Upper lobe of left lung (tissue), 6 donors: ENCODE measurements around the gene NR1H2. TPM values are rescaled to one million over a fixed set of nuclear protein-coding genes. Genes with fewer than 3 reads are reported as not detected.
"Not testable (repeated sequence)": the region's sequence is repeated elsewhere in the genome, so short reads cannot be mapped to it uniquely, and the experiment has no call there.

Experiments used
- ATAC-seq, 2 donors: fragments of 200-7000 bp; cut with Tn5 transposase; one replicate each; pipeline ENCODE4 v1.9.1; 2022; ENCODE audit warnings: mild to moderate bottlenecking in 2 of 2, moderate library complexity in 2 of 2; ENCODE audit not compliant: low FRiP score in 2 of 2
- DNase-seq, 2 donors: peaks; one replicate each; pipeline ENCODE4 v3.0.0-alpha.2; 2019 to 2020
- H3K27ac ChIP-seq, 4 donors: fragments of 200-600 bp; sonication (generic); one replicate each; pipeline ENCODE4 v1.5.1; 2016 to 2019
- H3K27me3 ChIP-seq, 4 donors: fragments of 200-600 bp; sonication (generic); one replicate each; pipeline ENCODE4 v1.5.1; 2017 to 2019
- H3K36me3 ChIP-seq, 4 donors: fragments of 200-600 bp; sonication (generic); one replicate each; pipeline ENCODE4 v1.5.1; 2016 to 2019
- H3K4me1 ChIP-seq, 4 donors: fragments of 200-600 bp; sonication (generic); one replicate each; pipeline ENCODE4 v1.5.1; 2018 to 2019
- H3K4me3 ChIP-seq, 4 donors: fragments of 200-600 bp; sonication (generic); one replicate each; pipeline ENCODE4 v1.5.1; 2017 to 2019; ENCODE audit warnings: mild to moderate bottlenecking in 2 of 4, moderate library complexity in 1 of 4
- H3K9me3 ChIP-seq, 4 donors: fragments of 200-600 bp; sonication (generic); one replicate each; pipeline ENCODE4 v1.5.1; 2018 to 2019
- CTCF ChIP-seq, 6 experiments: fragments of 450-650 bp in 4 of 6; fragments of 200-600 bp in 2 of 6; sonication (generic) in 2 of 6; IDR thresholded peaks; one replicate each; pipeline ENCODE4 v1.5.1; 2016 to 2019; ENCODE audit warnings: antibody characterized with exemption in 6 of 6
- EP300 ChIP-seq, 4 donors: sonication (generic); formaldehyde crosslinking; IDR thresholded peaks; one replicate each; pipeline ENCODE4 v1.5.1; 2017; ENCODE audit warnings: antibody characterized with exemption in 4 of 4, control low read depth in 2 of 4
- POLR2A ChIP-seq, 4 donors: fragments of 450-650 bp; IDR thresholded peaks; one replicate each; pipeline ENCODE4 v1.5.1; 2016 to 2017; ENCODE audit warnings: antibody characterized with exemption in 4 of 4, mild to moderate bottlenecking in 2 of 4
- POLR2AphosphoS5 ChIP-seq, 2 donors: sonication (generic); formaldehyde crosslinking; IDR thresholded peaks; one replicate each; pipeline ENCODE4 v1.5.1; 2017; ENCODE audit warnings: antibody characterized with exemption in 2 of 2
- WGBS, 2 donors: methylation state at CpG; one replicate each; pipeline ENCODE4 v1.1.5; 2017 to 2018; 5-methylcytosine and 5-hydroxymethylcytosine counted together
- total RNA-seq, 6 donors: library from RNA; depleted of rRNA in 4 of 6; stranded (reverse); fragments of >200 nt in 4 of 6; gene quantifications; one replicate each; pipeline versions ENCODE4 v1.1.0 to v1.2.1, GENCODE V29; 2016 to 2021
- donor health status: DM: no; HTN: no; CAD: no; lungs with moderate emphysema.
- donor health status: DM: no; HTN: yes; CAD: no; lungs with severe emphysema.

NR1H2 gene
- total RNA-seq, 6 donors from 2014 or later, result 98.3 to 170 (median 123) TPM

- Histone ChIP-seq H3K27me3 (peaks cover 0 to 32% (median 3%) of the 10 kb centered on the region in 4 donors), H3K36me3 (no peaks in the 10 kb centered on the region), H3K9me3 (peaks cover 0 to 3% (median 0%) of the 10 kb centered on the region in 4 donors), H3K4me3 (peak overlapping the region in 3 of 4 donors; percentile 40 to 51 (median 50)), H3K27ac (no peak overlapping the region), H3K4me1 (peaks cover 49 to 75% (median 60%) of the 10 kb centered on the region in 4 donors)
- 1% methylated on average over 34 of the region's 40 CpGs; no CpG with 5 or more reads in 1 of the 2 donors for WGBS, 2 donors
- TF ChIP-seq EP300 (IDR thresholded peaks at IDR 0.05), result no peak
- TF ChIP-seq CTCF (IDR thresholded peaks at IDR 0.05), result peak in 1 of 6 experiments; percentile 7
- no peak for TF ChIP-seq POLR2A (IDR thresholded peaks at IDR 0.05)
- ATAC-seq (no peak), DNase-seq (peak in 1 of 2 donors; percentile 94)
Measured at GRCh38 chr19:50328873-50329145, 47.4 kb upstream of the NR1H2 start.

GRCh38 chr19:50329146-50329925 lies 46.9 kb upstream of the NR1H2 start, which contains the start of gene KCNC3:
TSS of gene KCNC3 (minus strand) at chr19:50329377. CDS start at chr19:50329082, 295 bp downstream.
- peak; percentile 89 to 95 for ATAC-seq
- peaks cover 53 to 79% (median 64%) of the 10 kb centered on the region in 4 donors for H3K4me1 ChIP-seq
- H3K36me3 ChIP-seq, result no peaks in the 10 kb centered on the region
- DNase-seq, result peak; percentile 99 to 100
- TF ChIP-seq POLR2AphosphoS5 (IDR thresholded peaks at IDR 0.05) (peak in 1 of 2 donors; percentile 90), CTCF (IDR thresholded peaks at IDR 0.05) (peak in 1 of 6 experiments; percentile 16), EP300 (IDR thresholded peaks at IDR 0.05) (no peak), POLR2A (IDR thresholded peaks at IDR 0.05) (peak in 2 of 4 donors; percentile 43 to 70)
- peaks cover 0 to 3% (median 0%) of the 10 kb centered on the region in 4 donors for H3K9me3 ChIP-seq
- H3K4me3 ChIP-seq, result peak within 1 kb of the TSS; percentile 22 to 51 (median 45)
- H3K27me3 ChIP-seq, result peaks cover 0 to 32% (median 3%) of the 10 kb centered on the region in 4 donors
- H3K27ac ChIP-seq, result peak within 1 kb of the TSS; percentile 36 to 77 (median 56)
- WGBS, 2 donors, result 1 to 2% methylated on average over 37 to 40 of the region's 43 CpGs

GRCh38 chr19:50329926-50330294 lies 46.3 kb upstream of the NR1H2 start:
- WGBS, 2 donors, result 15 to 16% methylated on average over 18 of the region's 18 CpGs
- not testable (repeated sequence) for H3K9me3 ChIP-seq, DNase-seq, ATAC-seq, H3K36me3 ChIP-seq
- Histone ChIP-seq H3K4me3 (peak overlapping the region in 3 of 4 donors; percentile 32 to 50 (median 49)), H3K27me3 (peaks cover 0 to 32% (median 3%) of the 10 kb centered on the region in 4 donors), H3K4me1 (peaks cover 53 to 79% (median 64%) of the 10 kb centered on the region in 4 donors), H3K27ac (peak overlapping the region; percentile 36 to 77 (median 56))

GRCh38 chr19:50330365-50331078 lies 45.7 kb upstream of the NR1H2 start:
- DNase-seq (peak; percentile 90 to 96), ATAC-seq (peak; percentile 61 to 63)
- H3K27ac ChIP-seq, result peak overlapping the region; percentile 46 to 77 (median 56)
- H3K9me3 ChIP-seq, result peaks cover 0 to 3% (median 0%) of the 10 kb centered on the region in 4 donors
- H3K4me1 ChIP-seq, result peaks cover 53 to 74% (median 62%) of the 10 kb centered on the region in 4 donors
- 2 to 3% methylated on average over 29 to 35 of the region's 48 CpGs for WGBS, 2 donors
- H3K4me3 ChIP-seq, result peak overlapping the region; percentile 22 to 50 (median 40)
- TF ChIP-seq POLR2A (IDR thresholded peaks at IDR 0.05) (peak in 1 of 4 donors; percentile 38), CTCF (IDR thresholded peaks at IDR 0.05) (no peak), EP300 (IDR thresholded peaks at IDR 0.05) (no peak), POLR2AphosphoS5 (IDR thresholded peaks at IDR 0.05) (no peak)
- peaks cover 0 to 29% (median 3%) of the 10 kb centered on the region in 4 donors for H3K27me3 ChIP-seq
- H3K36me3 ChIP-seq, result no peaks in the 10 kb centered on the region
